Smooth muscle cell of the brain vasculature (primary cell): ENCODE results near the gene DPP4.

Experiments
- DNase-seq: peaks from one replicate; pipeline ENCODE4 v3.0.0-alpha.2; 2012; ENCODE audit warnings: low read depth, low spot score

Gene DPP4

DNA sequence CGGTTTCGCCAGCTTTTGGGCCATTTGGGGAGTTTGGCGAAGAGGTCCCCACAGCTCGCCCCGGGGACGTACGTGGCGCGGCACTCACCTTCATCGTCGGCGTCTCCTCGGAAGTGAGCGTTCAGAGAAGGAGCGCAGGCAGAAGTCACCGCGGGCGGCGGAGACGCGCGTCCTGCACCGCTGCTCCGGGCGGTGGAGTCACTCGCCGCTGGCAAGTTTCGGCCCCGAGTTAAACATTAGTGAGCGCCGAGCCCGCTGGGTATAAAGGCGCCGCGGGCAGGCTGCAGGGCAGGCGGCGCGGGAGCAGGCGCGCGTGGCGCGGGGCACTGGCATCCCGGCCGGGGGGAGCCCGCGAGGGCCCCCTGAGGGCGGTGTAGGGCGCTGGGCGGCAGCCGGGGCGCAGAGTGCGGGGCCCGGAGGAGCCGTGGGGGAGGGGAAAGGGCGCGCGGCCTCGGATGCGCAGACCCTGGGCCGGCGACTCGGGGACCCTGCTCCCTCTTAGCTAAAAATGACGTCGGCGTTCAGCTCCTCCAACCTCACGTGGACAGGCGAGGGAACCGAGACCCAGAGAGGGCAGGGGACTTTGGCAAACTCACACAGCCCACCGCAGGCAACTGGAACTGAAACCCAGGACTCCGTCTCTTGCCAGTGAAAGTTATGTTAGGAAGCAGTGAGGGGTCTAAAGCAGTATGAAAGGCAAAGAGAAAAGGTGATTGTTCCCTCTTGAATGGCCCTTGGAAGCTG is at the start of gene DPP4:
TSS of gene DPP4 (minus strand) at position 328 of the 744 bp plus-strand sequence. CDS start at position 94, 234 bp downstream.
- DNase-seq, result no peak

DNA sequence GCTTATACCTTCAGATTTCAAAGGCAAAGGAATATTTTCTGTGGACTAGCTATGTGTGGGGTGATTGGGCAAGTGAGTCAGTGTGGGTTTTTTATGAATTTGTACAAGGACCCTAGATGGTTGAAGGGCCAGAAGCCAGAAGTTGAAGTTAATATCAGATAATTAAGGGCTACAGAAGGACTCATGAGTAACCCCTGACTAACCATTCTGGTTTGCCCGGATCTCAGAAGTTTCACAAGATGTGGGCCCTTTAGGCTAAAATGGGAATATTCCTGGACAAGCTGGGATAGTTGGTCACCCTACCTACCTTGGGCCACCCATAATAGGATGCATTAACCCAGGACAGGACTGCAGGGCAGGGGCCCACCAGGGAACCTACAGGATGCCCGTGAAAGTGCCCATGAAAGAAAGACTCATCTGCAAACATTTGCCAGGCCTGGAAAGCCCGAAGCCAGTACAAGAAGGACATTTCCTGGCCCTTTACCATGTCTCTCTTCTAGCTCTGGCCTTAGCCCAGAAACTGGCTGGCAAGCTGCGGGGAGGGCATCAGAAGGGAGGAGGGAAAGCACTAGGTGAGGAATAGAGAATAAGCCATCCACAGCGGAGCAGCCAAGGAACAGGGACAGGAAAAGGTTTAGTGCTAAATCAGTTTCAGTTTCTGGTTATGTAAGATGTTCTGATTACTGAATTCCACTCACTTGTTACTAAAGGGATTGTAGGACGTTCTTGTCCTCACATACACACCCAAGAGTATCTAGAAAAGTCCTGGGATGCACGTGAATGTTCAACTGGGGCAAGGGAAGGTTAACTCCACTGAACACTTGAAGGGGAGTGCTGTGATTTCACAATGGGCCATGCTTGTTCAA is 44.4 kb upstream of the DPP4 start:
- no peak for DNase-seq

DNA sequence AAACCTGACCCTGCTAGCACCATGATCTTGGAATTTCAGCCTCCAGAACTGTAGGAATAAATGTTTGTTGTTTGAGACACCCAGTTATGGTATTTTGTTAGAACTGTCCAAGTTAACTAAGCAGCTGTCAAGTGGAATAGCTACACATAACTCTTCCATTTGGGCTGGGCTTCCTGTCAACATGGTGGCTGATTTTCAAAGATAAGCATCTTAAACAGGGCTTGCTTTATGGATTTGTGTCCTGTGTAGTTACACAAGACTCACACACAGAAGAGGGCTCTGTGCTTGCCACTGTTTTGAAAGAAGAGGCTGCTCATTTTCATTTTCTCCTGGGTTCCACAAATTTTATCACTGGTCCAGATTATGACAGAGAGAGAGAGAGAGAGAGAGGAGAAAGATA is 42.3 kb upstream of the DPP4 start:
- no peak for DNase-seq

DNA sequence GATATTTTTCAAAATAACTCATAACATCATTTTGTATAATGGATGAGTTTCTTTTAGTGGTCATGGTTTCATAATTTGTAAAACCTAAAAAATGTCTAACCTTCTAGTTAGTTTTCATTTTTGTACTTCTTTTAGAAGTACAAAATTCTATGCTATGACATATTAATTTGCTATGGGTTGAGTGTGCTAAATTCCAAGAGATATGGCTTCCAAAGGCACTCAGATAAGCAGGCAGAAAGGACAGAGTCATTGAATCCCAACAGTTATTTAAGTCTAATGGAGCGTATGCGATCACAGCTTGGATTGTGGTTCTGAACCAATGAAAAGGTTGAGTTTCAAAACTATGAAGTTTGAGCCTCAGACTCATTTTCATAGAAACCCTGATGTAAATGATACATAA is 41.1 kb upstream of the DPP4 start:
- no peak for DNase-seq

DNA sequence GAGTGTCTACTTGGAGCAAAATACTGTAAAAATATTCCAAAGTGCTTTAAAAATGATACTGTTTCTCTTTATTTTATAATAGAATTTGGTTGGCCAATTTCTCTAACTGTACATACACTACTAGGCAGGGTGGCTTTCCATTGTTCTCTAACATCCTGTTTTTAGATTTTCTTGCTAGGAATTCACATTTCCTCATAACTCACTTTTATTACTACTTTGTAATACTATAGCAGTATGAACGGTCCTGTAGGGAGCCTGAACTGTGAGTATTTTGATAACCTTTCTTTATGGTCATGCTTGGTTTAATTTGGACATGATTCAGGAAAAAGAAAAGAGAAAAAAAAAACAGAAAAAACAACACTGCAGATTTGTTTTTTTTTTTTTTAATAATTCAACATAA is 40.3 kb upstream of the DPP4 start:
- DNase-seq, result no peak

DNA sequence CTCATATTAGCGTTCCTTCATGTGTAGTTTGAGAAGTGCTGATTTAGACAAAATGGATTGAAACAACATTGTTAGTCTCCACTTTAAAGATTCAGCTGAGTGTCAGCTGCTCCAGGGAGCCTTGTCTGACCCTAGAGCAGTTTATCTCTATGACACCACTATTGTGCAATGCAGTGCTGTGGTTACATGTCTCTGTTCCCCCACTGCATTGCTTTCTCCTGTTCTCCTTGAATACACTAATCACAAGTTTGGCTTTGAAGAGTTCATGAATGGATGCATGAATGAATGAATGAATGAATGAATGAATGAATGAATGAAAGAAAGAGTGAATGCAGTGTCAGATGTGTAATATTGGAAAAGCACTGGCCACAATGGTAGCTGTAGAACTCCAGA is 39.8 kb upstream of the DPP4 start:
- no peak for DNase-seq

DNA sequence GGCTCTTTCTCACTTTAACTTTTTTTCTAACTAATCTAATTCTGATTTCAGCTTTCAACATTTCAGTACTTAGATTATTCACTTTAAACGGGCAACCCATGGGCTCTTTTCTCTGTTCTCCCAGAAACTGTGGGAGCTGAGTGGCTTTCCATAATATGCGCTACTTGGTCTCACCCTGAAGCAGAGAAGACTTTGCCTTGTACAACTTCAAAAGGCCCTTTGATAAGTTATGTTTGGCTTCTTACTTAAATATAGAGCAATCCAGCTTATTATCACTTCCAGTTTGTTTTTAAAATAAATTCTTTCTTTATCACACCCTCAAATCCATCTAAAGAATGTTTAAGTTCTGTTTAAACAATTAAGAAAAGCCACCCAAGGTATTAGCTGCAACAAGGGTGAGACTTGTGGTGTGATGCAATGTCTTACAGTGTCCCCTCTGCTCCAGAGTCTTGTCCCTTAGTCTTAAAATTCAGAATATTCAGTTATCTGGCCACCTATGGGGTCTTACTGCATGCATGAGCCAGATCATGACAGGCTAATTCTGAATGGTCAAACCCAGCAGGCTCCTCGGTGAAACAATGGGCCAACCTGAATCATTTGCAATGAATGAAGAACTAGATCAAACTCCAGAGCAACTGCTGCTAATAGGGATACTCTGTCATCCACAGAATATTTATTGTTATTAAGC is 39.2 kb upstream of the DPP4 start:
- no peak for DNase-seq

DNA sequence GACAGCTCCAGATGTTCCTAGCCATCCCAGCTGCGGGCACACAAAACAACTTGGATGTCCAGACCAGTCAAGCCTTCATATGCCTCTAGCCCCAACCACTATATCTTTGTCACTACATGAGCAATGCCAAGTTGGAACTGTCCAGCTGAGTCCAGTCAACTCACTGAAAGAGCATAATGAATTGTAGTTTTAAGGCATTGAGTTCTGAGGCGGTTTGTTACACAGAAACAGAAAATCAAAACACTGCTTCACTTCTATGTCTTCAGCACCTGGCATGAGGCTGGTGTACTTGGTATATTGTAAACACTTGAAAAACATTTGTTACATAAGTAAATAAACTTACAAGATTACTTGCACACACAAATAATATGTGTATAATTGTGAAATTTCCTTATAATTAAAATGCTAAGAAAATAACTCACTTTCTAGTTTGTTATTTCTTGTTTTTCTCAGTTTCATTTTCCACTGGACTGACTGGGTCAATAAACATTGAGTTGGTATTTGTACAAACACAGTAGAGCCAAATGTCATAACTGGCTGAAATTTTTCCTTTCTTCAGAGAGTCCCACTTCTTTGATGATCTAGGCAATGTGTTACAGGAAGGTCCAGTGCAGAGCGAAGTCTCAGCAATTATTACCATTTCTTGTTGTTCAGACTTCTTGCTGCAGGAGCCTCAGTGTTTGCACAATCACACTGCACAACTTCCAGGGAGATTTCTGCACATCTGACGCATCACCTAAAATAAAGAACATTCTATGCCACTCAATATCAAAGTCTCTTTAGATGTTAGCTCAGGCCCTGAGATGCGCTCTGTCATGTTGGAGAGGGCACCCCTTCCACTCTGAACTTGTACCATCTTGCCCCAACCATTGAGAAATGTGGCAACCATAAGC is 38.2 kb upstream of the DPP4 start:
- no peak for DNase-seq

DNA sequence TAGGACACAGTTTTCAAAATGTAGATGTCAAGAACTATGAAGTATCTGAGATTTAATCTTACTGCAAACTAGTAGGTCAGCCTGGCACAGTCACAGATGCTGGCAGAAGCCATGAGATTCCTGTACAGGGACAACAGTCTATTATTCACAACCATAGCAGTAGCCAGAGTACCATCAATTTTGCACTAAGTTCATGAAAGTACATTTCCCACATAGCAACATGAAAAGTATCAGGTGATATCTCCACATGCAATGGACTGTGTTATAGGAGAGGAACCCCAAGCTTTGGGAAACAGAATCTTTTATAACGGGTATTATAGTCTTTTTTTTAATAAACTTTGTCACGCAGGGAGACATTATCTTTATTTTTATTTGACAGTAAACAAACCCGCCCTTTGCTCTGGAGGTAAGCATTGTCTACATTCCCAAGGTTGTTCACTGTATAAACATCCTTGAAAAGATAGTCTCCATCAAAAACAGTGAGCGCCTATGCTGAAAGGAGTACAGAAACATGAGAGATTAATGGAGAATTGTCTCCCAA is 33.4 kb upstream of the DPP4 start:
- no peak for DNase-seq

DNA sequence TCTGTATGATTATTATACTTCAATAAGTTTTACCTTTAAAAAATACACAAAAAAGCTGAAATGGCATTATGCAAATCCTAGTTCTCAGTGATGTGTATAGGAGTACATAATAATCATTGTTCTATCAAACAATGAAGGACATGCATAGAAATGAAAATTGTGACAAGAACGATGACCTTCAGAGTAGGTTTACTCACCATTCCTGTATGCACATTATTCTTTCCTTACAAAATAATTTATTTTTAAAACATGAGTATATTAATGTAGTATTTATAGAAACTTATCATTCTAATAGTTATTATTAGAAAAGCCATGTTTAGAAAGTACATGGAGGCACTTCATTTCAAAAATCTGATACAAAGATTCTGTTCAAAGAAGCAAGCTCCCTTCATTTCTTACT is 32.7 kb upstream of the DPP4 start:
- no peak for DNase-seq

DNA sequence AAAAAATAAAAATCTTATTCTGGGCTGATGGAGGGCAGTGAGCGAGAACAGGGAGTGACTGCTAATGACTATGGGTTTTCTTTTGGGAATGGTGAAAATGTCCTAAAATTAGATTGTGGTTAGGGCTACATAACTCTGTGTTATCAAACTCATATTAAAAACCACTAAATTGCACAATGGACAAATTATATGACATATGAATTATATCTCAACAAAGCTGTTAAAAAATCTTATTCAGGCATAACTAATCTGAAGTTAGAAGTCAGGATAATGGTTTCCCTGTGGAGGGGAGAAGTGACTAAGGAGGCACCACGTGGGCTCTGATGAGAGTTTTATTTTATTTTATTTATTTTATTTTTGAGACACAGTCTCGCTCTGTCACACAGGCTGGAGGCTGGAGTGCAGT is 32.1 kb upstream of the DPP4 start:
- no peak for DNase-seq

DNA sequence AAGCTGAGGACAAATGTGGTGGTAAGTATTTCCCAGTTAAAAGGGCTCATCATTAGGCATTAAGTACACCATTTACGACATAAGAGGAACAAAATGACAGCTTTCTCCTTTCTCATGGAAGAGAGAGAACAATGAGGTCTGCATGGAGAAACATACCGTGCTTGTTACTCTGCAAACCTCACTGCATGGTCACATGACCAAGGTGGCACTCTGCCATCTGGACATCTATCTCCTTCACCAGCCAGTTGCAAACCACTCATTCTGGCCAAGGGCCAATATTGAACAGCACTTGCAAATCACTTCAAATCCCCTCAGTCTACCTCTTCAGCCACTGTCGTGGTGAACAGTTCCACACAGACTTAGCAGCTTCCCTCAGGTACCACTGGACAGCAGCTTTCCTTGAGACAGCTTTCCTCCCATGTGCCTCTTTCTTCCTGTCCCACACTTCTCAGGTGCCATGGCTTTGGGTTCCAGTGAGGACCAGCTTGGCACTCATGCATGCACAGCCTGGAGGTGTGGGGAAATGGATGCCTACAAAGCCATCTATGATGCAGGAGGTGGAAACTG is 29.5 kb upstream of the DPP4 start:
- no peak for DNase-seq

DNA sequence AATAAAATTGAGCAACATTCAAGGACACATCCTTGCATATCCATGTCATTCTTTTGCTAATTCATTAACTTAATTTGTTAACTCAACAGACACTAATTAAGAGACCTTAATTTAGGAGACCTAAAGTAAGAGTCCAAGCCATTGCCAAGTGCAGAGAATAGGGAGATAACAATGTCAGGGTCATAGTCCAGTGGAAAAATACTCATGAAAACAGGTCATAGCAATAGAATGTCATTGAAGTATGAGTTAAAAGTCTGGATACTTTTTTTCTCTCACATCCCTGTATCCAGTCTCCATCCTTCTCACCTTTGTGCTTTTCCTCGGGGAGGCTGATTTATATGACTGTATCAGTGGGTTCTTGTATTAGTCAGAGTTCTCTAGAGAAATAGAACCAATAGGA is 26.6 kb upstream of the DPP4 start:
- DNase-seq, result no peak

DNA sequence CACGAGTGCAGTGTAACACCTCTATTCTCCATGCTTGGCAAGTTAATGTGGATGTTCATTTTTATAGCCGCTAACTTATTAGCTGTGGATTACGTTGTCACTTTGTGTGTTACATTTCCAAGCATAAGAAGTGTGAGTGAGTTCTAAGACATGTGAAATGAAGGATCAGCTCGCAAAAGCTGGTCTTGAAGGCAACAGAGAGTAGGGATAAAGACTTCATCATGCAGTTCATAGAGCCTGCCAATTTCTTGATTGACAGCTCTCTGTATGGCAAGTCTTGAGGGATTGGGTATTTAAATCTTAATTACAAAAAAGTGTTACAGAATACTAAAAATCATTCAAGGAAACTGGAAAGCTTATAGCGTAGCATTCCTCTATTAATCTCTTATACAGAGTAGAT is 25.8 kb upstream of the DPP4 start:
- DNase-seq, result no peak

DNA sequence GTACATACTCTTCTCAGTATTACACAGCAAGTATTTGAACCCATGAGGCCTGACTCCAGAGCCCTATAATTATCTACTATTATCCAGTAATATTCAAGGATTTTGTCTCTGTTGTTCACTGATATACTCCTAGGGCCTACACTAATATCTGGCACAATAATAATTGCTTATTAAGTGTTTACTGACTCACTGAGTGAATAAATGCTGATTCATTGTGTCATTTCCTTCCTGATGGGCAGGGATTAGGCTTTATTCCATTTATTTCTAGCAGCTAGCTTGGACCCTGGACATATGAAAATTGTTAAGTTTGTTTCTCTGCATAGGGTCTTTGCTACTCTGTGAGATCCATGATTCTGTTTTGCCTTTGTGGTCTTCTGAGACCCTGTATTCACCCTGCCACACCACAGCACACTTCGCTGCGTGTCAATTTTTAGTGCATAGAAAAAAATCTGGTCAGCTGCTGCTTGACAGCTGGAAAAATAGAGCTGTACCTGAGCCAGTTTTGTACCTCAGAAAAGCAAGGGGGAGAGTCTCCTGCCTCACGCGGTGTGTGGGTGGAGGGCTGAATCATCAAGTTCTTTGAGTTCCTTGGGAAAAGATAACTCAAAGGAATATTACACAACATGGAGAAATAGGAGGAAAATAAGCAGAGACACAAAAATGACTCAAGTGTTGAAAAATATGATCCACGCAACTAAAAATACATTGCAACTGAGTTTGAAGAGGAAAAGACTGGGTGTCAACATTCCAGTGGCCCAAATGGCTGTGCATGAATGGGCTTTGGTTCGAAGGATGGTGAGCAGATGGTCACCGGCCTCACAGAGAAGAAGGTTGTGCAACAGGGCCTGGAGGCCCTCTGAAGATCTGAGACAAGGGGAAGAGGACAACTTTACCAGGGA is 18.9 kb upstream of the DPP4 start:
- DNase-seq, result no peak

DNA sequence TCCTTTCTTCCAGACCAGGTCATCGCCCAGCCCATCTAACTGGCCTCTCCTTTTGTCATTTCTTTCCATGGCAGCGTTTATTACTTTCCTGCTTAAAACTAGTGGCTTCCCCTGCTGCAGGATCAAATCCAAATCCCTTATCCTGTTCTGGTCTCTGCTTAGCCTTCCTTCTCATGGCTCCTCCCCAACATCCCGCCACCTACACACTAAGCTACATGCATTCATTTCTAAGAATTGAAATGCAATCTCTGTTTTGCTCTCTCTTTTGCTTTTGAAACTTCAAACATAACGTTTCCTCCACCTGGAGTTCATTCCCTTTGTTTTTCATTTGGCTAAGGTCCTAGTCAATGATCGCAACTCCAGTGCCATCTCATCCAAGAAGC is 18.0 kb upstream of the DPP4 start:
- DNase-seq, result no peak

DNA sequence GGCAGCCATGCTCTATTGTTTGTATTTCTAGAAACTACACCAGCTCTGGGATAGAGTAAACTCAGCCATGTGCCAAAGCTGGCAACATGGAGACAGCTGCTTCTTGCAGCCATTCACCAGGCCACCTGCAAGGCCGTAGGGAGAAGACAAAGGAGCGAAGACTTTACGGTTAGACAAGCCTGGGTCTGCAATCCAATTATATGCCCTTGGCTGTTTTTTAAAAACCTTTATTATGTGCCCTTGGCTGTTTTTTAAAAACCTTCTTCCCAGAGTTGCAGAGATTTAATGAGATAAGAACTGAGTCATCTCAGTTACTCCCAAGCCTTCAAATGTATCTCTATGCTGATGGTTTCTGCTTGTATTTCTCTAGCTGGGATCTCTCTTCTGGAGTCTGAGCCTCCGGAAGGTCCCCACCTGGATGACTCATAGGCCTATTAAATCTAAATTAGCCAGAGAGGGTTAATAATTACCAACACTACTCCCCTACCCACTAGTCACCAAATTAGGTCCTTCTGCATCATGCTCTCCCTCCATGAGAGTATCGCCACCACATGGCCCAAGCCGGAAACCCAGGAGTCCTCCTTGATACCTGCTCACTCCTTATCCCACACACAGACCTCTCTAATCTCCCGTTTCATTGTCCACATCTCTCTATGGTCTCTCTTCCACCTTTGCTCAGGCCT is 17.5 kb upstream of the DPP4 start:
- DNase-seq, result no peak

DNA sequence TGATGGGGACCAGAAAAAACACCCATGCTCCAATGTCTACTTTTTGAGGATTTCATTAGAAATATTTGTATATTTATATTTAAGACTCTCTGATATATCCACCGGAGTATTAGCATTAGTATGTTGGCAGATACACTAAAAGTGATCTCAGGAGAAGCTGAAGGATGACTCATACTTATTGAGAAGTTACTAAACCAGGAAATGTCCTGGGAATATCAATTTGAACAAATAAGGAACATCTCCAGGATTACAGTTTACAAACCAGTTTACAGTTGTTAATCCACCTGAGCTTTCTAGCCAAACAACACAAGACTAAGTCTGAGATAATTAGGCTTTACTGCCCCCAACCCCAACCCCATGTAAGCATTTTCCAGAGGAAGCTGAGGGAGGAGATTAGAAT is 16.1 kb upstream of the DPP4 start:
- DNase-seq, result no peak

DNA sequence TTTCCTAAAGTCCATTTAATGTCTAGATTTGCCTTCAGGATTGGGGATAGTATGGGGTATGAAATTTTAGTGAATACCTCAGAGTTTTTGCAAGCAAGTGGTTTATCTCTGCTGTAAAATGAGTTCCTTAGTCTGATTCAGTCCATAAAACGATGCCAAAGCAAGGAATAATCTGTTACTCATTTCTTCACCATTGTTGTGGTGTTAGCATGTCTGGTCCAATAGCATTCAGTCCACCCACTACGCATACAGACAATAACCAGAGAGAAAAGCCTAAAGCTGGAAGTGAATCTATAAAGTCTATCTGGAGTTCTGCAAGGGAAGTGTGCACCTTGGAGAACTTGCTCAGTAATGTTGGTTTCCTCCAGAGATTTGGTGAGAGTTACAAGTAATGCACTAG is 12.9 kb upstream of the DPP4 start:
- no peak for DNase-seq
